WERI-Rb-1 (cell line): ENCODE data around the gene RGL1.
"Not testable (repeated sequence)": the region's sequence is repeated elsewhere in the genome, so short reads cannot be mapped to it uniquely, and the experiment has no call there.

Experiments used
- DNase-seq: peaks from one replicate; pipeline ENCODE4 v3.0.0-alpha.2; 2020
- H3K27ac ChIP-seq: fragments of 250-450 bp; sonication (Bioruptor Pico); 2 replicates; pipeline ENCODE4 v1.5.1; 2020; ENCODE audit warnings: mild to moderate bottlenecking, moderate library complexity
- H3K27me3 ChIP-seq: fragments of 250-450 bp; sonication (Bioruptor Pico); 2 replicates; pipeline ENCODE4 v1.5.1; 2021; ENCODE audit warnings: mild to moderate bottlenecking, low read depth, moderate library complexity; ENCODE audit not compliant: insufficient read depth, severe bottlenecking
- H3K36me3 ChIP-seq: fragments of 250-450 bp; sonication (Bioruptor Pico); 2 replicates; pipeline ENCODE4 v1.5.1; 2020; ENCODE audit warnings: mild to moderate bottlenecking, moderate library complexity
- H3K4me3 ChIP-seq: 2 replicates; pipeline ENCODE4 v1.5.1; 2011; ENCODE audit warnings: low read depth, mild to moderate bottlenecking, control low read depth, low read length
- H3K9me3 ChIP-seq: fragments of 250-450 bp; sonication (Bioruptor Pico); 2 replicates; pipeline ENCODE4 v1.5.1; 2021; ENCODE audit warnings: mild to moderate bottlenecking, moderate library complexity; ENCODE audit not compliant: severe bottlenecking
- TF ChIP-seq, protein P1 (sequence below): IDR thresholded peaks from 2 replicates; pipeline ENCODE4 v1.5.1; 2011; ENCODE audit warnings: low read depth, mild to moderate bottlenecking, control low read depth, inconsistent platforms, low read length

RGL1 gene

DNA sequence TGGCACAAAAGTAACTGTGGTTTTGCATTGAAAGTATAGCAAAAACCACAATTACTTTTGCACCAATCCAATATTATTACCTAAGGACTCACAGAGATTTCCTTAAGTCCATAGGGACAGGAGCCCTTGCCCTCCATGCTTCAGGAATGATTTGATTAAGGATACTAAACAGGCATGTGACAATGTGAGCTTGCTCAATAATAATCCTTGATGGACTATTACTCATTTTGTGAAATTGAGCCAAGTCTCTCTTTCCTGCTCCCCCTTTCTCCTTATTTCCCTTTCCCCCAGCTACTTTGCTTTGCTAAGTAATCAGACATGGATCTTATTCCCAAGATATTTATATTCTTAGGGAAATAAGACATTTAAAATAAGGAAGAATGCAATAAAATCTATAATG, 21.6 kb upstream of the RGL1 start:
- H3K9me3 ChIP-seq: no peaks in the 10 kb centered on the region
- H3K4me3 ChIP-seq: no peak overlapping the region
- H3K27ac ChIP-seq: no peak overlapping the region
- no peaks in the 10 kb centered on the region for H3K27me3 ChIP-seq
- TF ChIP-seq, protein P1, sequence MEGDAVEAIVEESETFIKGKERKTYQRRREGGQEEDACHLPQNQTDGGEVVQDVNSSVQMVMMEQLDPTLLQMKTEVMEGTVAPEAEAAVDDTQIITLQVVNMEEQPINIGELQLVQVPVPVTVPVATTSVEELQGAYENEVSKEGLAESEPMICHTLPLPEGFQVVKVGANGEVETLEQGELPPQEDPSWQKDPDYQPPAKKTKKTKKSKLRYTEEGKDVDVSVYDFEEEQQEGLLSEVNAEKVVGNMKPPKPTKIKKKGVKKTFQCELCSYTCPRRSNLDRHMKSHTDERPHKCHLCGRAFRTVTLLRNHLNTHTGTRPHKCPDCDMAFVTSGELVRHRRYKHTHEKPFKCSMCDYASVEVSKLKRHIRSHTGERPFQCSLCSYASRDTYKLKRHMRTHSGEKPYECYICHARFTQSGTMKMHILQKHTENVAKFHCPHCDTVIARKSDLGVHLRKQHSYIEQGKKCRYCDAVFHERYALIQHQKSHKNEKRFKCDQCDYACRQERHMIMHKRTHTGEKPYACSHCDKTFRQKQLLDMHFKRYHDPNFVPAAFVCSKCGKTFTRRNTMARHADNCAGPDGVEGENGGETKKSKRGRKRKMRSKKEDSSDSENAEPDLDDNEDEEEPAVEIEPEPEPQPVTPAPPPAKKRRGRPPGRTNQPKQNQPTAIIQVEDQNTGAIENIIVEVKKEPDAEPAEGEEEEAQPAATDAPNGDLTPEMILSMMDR: no peak
- DNase-seq: no peak
- no peaks in the 10 kb centered on the region for H3K36me3 ChIP-seq

DNA sequence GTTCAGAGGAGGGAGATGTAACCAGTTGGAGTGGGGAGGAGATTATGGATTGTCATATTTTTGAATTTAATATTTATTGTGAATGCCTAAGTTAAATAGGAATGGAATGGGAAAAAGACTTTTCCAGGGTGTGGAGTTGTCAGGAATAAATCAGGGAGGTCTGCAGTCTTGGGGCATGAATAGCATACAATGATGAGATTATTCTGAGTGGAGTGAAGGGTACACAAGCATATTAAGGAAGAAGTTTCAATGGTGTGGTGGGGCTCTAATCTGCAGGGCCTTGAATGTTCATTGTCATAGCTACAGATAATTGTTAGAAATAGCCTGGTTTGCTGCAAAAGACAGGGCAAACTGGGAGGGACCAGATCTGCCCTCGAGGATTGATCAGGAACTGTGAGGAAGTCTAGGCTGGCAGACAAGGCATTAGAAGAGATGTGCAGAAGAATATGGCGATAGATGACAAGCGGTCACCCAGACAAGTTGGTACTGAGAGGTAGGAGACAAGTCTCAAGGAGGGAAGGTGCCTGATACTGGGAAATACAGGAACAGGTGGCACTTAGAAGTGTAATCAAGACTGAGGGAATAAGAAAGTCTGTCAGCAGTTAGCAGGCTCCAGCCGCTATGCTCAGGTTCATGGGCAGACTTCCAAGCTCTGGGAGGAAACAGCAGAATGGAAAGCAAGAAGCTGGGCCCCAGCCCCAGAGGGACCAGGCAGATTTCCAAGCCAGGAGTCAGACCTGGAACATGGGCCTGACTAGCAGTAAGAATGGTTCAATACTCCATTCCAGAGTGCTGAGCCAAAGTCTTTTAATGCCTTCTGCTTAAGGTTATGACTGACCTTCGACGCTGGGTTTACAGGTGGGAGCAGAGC, 20.9 kb upstream of the RGL1 start:
- Histone ChIP-seq H3K36me3 (no peaks in the 10 kb centered on the region), H3K9me3 (no peaks in the 10 kb centered on the region), H3K4me3 (no peak overlapping the region), H3K27ac (no peak overlapping the region), H3K27me3 (no peaks in the 10 kb centered on the region)
- no peak for DNase-seq
- TF ChIP-seq, protein P1: no peak

DNA sequence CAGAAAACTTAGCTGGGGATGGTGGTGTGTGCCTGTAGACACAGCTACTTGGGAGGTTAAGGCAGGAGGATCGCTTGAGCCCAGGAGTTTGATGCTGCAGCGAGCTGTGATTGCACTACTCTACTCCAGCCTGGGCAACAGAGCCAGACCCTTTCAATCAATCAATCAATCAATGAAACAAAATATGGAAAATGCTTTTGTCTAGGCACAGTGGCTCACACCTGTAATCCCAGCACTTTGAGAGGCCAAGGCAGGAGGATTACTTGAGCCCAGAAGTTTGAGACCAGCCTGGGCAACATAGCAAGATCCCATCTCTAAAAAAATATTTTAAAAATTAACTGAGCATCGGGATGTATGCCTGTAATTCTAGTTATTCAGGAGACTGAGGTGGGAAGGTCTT, 19.0 kb upstream of the RGL1 start:
- H3K4me3 ChIP-seq, H3K36me3 ChIP-seq, H3K27me3 ChIP-seq, H3K9me3 ChIP-seq, H3K27ac ChIP-seq, DNase-seq: not testable (repeated sequence)

DNA sequence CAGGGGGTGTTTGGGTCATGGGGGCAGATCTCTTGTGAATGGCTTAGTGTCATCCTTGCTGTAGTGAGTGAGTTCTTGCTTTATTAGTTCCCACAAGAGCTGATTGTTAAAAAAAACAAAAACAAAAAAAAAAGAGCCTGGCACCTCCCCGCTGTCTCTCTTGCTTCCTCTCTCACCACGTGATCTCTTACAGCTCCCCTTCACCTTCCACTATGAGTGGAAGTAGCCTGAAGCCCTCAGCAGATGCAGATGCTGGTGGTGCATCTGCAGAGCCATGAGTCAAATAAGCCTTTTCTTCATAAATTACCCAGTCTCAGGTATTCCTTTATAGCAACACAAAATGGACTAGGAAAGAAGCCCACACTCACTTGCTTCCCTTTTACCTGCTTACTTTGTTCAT, 17.2 kb upstream of the RGL1 start:
- H3K9me3 ChIP-seq: no peaks in the 10 kb centered on the region
- no peak for DNase-seq
- TF ChIP-seq, protein P1: no peak

DNA sequence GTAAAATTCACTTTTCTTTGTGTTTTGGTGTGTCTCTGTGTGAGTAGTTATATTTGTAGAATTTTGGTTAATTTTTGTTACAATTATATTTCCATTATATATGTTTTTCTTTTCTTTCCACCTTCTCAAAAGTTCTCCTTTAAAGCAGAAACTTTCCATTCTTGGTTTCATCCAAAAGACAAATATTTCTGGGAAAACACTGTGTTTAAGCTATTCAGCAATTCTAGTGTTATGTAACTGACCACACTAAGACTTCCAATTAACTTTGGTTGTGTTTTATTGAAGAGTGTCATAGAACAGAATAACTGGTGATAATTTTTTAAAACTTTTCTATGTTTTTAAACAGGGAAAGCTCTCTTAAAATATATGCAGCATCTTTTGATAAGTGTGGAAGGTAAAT, 13.6 kb upstream of the RGL1 start:
- no peaks in the 10 kb centered on the region for H3K27me3 ChIP-seq
- H3K27ac ChIP-seq: no peak overlapping the region
- no peaks in the 10 kb centered on the region for H3K36me3 ChIP-seq
- TF ChIP-seq, protein P1: no peak
- H3K4me3 ChIP-seq: no peak overlapping the region
- no peak for DNase-seq
- H3K9me3 ChIP-seq: no peaks in the 10 kb centered on the region

More for the DNA sequence above, 17.2 kb upstream of the RGL1 start:
- Histone ChIP-seq H3K27ac (no peak overlapping the region), H3K4me3 (no peak overlapping the region), H3K36me3 (no peaks in the 10 kb centered on the region), H3K27me3 (no peaks in the 10 kb centered on the region)

DNA sequence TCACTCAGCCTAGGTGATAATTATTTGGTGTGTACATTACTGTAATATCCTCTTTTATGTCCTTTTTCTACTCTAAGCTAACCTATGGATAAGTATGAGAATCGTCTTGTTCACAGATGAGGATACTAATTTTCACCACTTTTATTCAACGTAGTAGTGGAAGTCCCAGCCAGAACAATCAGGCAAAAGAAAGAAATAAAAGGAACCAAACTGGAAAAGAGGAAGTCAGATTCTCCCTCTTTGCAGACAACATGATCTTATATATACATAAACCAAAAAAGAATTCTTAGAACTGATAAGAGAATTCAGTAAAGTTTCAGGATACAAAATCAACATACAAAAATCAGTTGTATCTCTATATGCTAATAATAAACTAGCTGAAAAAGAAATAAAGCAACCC, 12.6 kb upstream of the RGL1 start:
- Histone ChIP-seq H3K27me3 (no peaks in the 10 kb centered on the region), H3K4me3 (no peak overlapping the region), H3K36me3 (no peaks in the 10 kb centered on the region), H3K27ac (no peak overlapping the region), H3K9me3 (no peaks in the 10 kb centered on the region)
- DNase-seq: no peak
- TF ChIP-seq, protein P1: no peak
